Measurements from ENCODE around the gene VCL. TPM values are rescaled to one million over a fixed set of nuclear protein-coding genes. Genes with fewer than 3 reads are reported as not detected.

The VCL gene
- total and polyA plus RNA-seq, 2 of the 8 experiments (the other 6 are each of a cell fraction or from before 2014, with no cell fraction given) = 119 to 377 TPM

GRCh38 chr10:74088722-74089121, 90.8 kb downstream of the VCL start:
- Histone ChIP-seq H3K79me1 (ENCODE audit: low read depth, low read length) (no peaks in the 10 kb centered on the region), H3K56ac (replicated peaks; ENCODE audit: insufficient read length, low read depth, low read length) (no peak overlapping the region), H3K9me3 (ENCODE audit: insufficient read depth in 2 of 2, low read depth in 1 of 2, low read length in 1 of 2) (no peaks in the 10 kb centered on the region), H3K14ac (ENCODE audit: insufficient read length) (no peak overlapping the region), H3K27me3 (replicated peaks in 1 of 4; ENCODE audit: control insufficient read depth in 3 of 4, extremely low read depth in 1 of 4, insufficient read depth in 3 of 4, low read length in 3 of 4) (no peaks in the 10 kb centered on the region), H3K23me2 (ENCODE audit: low read depth, low read length) (no peaks in the 10 kb centered on the region), H2BK20ac (ENCODE audit: low read length) (no peak overlapping the region), H2BK15ac (ENCODE audit: low read length) (no peak overlapping the region), H2AK5ac (ENCODE audit: low read depth, low read length) (no peak overlapping the region), H2AFZ (ENCODE audit: low read length) (no peak overlapping the region), H3K4ac (replicated peaks; ENCODE audit: insufficient read length, low read depth, low read length) (no peak overlapping the region), H3K36me3 (ENCODE audit: control insufficient read depth in 2 of 4, insufficient read depth in 4 of 4, low read length in 3 of 4) (peaks cover 26 to 60% (median 48%) of the 10 kb centered on the region in 4 experiments), H3K23ac (ENCODE audit: insufficient read length) (no peak overlapping the region), H3K4me1 (replicated peaks in 1 of 4; ENCODE audit: control insufficient read depth in 3 of 4, insufficient read depth in 4 of 4, low read length in 3 of 4) (no peaks in the 10 kb centered on the region), H4K20me1 (replicated peaks in 1 of 2; ENCODE audit: control insufficient read depth in 1 of 2, insufficient read depth in 2 of 2, low read length in 2 of 2) (no peaks in the 10 kb centered on the region), H4K5ac (ENCODE audit: insufficient read length, low read depth, low read length) (no peak overlapping the region), H2BK12ac (ENCODE audit: low read depth, low read length) (no peak overlapping the region), H3K4me2 (ENCODE audit: insufficient read depth in 1 of 2, low read depth in 2 of 2, low read length in 2 of 2) (no peak overlapping the region), H3K9ac (replicated peaks in 1 of 4; ENCODE audit: extremely low read depth in 1 of 4, low read depth in 3 of 4, low read length in 3 of 4) (no peak overlapping the region), H3K4me3 (ENCODE audit: extremely low read depth in 1 of 4, insufficient read depth in 2 of 4, low read depth in 3 of 4, low read length in 4 of 4) (no peak overlapping the region), H4K91ac (replicated peaks; ENCODE audit: insufficient read length, low read length) (no peak overlapping the region), H3K27ac (ENCODE audit: low read depth, low read length) (no peak overlapping the region), H2BK5ac (ENCODE audit: low read depth, low read length) (no peak overlapping the region), H3K18ac (ENCODE audit: extremely low read depth, low read length) (no peak overlapping the region), H2BK120ac (replicated peaks; ENCODE audit: low read depth, low read length) (no peak overlapping the region), H3K79me2 (ENCODE audit: control insufficient read depth in 1 of 2, insufficient read depth in 2 of 2, low read length in 2 of 2) (no peaks in the 10 kb centered on the region; a peak in 1 of 4 replicates), H4K8ac (ENCODE audit: extremely low read depth, insufficient read depth, low read length) (no peak overlapping the region)
- ChIA-PET CTCF (ENCODE audit: partially characterized antibody) (no interaction called here), POLR2A (ENCODE audit: partially characterized antibody) (interaction anchor here (1.0 to 1.8 kb wide), 2 partner anchors 11 to 19 kb away, joined by 3 to 4 read pairs; no protein-coding TSS in a partner anchor)
- DNase-seq (ENCODE audit: low read depth in 1 of 2, low spot score in 2 of 2) = no peak
- FAIRE-seq = no peak
- WGBS, 2 experiments (ENCODE audit: extremely low coverage in 1 of 2, insufficient coverage in 1 of 2, insufficient read length in 1 of 2, insufficient replicate concordance in 2 of 2, low coverage in 1 of 2, low lambda C conversion rate in 2 of 2, missing lambda C conversion rate in 1 of 2) = 63% methylated on average over 3 of the region's 3 CpGs; no CpG with 5 or more reads in 1 of the 2 experiments
- TF ChIP-seq MAFK (IDR thresholded peaks at IDR 0.05; ENCODE audit: low read depth, low read length) (no peak), POLR2AphosphoS5 (IDR thresholded peaks at IDR 0.05; ENCODE audit: low read depth, low read length) (no peak), ATF3 (IDR thresholded peaks at IDR 0.05; ENCODE audit: insufficient read depth, low read depth, low read length) (no peak), CREB1 (IDR thresholded peaks at IDR 0.05) (no peak), SIN3A (conservative IDR thresholded peaks at IDR 0.05 in 1 of 2, IDR thresholded peaks at IDR 0.05 in 1 of 2; ENCODE audit: low read depth in 1 of 2, low read length in 2 of 2) (no peak), CHD2 (IDR thresholded peaks at IDR 0.05; ENCODE audit: low read length) (no peak), POU5F1 (IDR thresholded peaks at IDR 0.05; ENCODE audit: low read depth, low read length) (no peak), SP1 (IDR thresholded peaks at IDR 0.05; ENCODE audit: low read depth, low read length) (no peak), RBBP5 (IDR thresholded peaks at IDR 0.05; ENCODE audit: borderline replicate concordance, low read depth, low read length) (no peak), SIX5 (IDR thresholded peaks at IDR 0.05; ENCODE audit: low read depth, low read length) (no peak), EZH2 (IDR thresholded peaks at IDR 0.05; ENCODE audit: low read depth, low read length, severe bottlenecking) (no peak), FOSL1 (IDR thresholded peaks at IDR 0.05; ENCODE audit: insufficient read depth, low read depth, low read length) (no peak), RFX5 (IDR thresholded peaks at IDR 0.05; ENCODE audit: borderline replicate concordance, low read depth, low read length) (no peak), JUND (IDR thresholded peaks at IDR 0.05; ENCODE audit: low read length) (no peak), KDM1A (IDR thresholded peaks at IDR 0.05; ENCODE audit: borderline replicate concordance, low read length) (no peak)

Data from H1 (cell line).